ENCODE data around the gene LRRC73.

DNA sequence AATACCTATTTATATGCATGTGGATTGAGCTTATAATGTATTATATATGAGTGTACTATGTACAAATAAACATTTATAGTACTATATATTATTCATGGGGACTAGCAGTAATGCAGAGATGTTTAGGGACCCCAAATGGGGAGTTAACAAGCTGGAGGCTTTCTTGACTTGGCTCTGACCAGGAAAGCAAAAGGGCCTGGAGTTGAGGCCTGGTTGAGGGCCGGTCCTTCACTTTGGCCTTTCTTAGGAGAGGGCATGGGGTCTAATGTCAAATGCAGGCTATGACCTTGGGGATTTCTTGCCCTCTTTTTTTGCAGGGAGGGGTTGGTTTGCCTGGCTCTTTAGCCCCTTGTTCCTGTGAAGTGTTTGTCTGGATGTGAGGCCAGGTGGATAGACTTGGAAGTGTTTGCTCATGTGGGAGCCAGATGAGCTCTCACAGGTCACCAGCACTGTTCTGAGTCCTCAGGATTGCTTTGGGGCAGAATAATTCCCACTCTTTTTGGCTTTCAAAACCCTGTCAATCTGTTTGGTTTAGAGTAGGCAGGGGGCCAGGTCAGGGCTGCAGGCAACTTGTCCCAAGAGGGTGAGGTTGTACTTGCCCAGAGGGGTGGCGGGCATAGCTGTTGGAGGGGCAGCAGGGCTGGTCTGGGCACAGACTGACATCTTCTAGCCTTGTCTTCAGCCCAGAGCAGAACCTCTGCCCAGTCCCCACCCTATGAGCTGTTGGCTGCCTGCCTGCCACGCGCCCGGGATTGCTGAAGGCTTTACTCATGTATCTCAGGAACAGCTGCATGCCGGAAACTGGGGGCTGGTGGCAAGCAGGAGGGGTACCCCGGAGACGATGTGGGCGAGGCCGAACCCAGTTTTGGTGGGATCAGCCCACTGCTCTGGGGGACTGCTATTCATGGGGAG lies 18.1 kb downstream of the LRRC73 start:
- TF ChIP-seq, protein P1, sequence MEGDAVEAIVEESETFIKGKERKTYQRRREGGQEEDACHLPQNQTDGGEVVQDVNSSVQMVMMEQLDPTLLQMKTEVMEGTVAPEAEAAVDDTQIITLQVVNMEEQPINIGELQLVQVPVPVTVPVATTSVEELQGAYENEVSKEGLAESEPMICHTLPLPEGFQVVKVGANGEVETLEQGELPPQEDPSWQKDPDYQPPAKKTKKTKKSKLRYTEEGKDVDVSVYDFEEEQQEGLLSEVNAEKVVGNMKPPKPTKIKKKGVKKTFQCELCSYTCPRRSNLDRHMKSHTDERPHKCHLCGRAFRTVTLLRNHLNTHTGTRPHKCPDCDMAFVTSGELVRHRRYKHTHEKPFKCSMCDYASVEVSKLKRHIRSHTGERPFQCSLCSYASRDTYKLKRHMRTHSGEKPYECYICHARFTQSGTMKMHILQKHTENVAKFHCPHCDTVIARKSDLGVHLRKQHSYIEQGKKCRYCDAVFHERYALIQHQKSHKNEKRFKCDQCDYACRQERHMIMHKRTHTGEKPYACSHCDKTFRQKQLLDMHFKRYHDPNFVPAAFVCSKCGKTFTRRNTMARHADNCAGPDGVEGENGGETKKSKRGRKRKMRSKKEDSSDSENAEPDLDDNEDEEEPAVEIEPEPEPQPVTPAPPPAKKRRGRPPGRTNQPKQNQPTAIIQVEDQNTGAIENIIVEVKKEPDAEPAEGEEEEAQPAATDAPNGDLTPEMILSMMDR (conservative IDR thresholded peaks at IDR 0.05 in 1 of 2, IDR thresholded peaks at IDR 0.05 in 1 of 2; ENCODE audit: low read depth in 1 of 2, low read length in 2 of 2): no peak
- no peak for TF ChIP-seq EZH2 (IDR thresholded peaks at IDR 0.05; ENCODE audit: low read length, missing control alignments)

Measured in fibroblast of lung (primary cell).